ENCODE data around the gene COL28A1.
A peak's percentile ranks its signal among the peaks of the same experiment; 100 is the strongest.
"Not testable (repeated sequence)": the region's sequence is repeated elsewhere in the genome, so short reads cannot be mapped to it uniquely, and the experiment has no call there.

Gene COL28A1

DNA sequence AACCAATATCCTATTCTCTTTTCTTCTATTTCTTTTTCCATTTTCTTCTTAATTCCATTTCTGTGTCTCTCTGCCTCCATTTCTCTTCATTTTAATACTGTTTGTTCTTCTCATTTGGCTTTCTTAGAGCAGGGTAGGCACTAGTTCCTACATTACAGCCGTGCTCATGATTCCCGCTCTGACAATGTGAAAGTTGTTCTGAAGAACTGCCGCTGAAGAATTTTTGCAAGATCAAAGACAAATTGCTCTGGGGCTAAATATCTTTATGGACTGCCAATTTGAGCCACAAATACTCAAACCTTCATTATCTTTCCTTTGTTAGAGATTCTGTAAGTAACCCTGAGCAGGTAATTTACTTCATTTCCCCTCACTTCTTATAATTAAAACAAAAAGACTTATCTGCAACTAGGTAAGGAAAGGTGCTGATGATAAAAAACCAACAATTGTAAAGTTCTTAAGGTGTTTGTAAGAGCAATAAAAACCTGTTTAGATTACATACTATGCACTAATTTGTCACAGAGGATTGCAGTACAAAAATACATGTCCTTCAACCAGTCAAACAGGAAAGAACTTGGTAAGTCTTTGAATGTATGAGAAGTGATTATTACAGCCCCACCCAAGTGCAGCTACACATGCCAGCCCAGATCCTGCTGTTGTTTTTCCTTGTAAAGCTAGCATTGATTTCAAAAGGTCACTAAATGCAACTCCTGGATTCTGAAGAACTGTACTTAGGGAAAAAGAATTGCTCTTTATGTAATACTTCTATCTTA lies 127.5 kb downstream of the COL28A1 start:
- DNase-seq, result no peak

DNA sequence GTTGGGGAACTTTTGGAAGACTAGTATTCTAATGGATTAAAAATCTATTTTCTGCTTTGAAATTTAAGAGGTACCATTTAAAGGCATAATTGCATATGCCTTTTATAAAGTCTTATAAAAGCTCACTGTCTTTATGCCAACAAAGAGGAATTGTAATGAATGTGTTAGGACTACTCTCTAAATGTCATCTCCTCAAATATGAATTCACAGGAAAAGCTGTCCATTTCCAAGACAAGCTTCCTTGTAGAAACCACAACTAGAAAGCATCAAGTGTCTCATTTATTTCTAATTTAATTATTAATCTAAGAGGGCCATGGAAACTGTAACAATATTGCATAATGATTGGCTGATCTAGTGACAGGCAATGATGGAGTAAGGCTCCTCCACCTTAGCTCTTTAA lies 130.2 kb downstream of the COL28A1 start:
- DNase-seq, result no peak

DNA sequence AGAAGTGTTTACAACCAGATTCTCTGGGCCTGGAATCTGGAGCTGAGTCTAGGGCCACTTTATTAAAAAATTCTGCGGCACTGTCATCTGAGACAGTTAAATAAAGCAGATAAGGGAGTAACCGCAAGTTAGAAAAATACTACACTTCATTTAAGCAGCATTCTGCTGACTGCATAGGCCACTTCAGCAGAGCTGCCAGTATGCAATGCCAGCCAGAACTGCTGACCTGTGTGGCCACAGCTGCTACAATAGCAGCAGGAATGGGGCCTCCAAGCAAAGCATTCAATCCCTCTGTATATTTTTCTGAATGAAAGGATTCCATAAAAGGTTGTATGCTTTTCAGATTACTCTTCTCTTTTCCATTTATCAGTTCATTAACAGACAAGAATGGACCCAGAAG lies 136.0 kb downstream of the COL28A1 start:
- DNase-seq, result no peak

DNA sequence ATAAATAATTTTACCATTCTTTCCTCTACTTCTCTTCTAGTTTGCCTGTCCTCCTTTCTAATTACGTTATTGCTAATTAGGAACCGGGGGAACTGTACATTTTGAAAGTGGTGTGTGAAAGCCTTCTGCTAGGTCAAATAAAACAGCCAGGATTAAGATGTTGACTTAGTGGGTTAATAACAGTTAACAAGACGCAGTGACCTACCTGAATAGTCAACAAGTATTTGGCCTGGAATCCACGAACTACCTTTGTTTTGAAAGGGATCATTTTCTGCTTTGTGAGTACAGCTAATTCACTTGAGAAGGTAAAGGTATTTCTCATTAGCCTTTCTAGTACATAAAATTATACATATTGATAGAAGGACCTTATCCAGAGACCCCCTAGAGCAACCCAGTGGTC lies 139.9 kb downstream of the COL28A1 start:
- DNase-seq, result no peak

DNA sequence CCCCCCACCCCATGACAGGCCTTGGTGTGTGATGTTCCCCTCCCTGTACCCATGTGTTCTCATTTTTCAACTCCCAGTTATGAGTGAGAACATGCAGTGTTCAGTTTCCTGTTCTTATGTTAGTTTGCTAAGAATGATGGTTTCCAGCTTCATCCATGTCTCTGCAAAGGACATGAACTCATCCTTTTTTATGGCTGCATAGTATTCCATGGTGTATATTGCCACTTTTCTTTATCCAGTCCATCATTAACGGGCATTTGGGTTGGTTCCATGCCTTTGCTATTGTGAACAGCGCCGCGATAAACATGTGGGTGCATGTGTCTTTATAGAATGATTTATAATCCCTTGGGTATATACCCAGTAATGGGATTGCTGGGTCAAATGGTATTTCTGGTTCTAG lies 147.5 kb downstream of the COL28A1 start:
- not testable (repeated sequence) for DNase-seq

DNA sequence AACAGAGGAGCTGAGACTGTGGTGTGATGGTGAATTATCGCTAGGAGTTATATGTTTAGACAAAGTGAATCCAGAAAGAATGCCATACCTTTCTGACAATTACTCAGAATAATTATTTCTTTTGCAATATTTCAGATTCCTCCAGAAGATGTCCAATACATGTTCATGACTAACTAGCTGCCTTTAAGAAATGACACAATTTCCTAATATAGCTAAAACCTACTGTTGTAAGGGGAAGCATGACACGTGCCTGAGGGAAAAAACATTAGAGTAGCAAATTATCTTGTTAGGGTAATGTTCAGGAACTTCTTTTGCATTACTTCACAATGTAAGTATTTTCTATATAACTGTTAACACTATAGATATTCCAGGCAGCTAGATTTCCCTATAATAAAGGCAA lies 150.3 kb downstream of the COL28A1 start:
- no peak for DNase-seq

DNA sequence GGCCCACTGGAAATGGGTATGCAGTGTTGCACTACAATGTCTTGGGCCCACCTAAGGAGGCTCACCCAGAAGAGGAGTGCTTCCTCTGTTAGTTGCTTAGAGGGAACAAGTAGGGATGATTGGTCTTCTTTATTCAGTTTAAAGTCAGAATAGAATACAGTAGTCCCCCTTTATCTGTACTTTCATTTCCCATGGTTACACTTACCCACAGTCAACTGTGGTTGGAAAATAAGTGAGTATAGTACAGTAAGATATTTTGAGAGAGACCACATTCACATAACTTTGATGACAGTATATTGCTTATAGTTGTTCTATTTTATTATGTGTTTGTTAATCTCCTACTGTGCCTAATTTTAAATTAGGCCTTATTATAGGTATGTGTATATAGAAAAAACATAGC lies 151.4 kb downstream of the COL28A1 start:
- DNase-seq, result peak; percentile 8

DNA sequence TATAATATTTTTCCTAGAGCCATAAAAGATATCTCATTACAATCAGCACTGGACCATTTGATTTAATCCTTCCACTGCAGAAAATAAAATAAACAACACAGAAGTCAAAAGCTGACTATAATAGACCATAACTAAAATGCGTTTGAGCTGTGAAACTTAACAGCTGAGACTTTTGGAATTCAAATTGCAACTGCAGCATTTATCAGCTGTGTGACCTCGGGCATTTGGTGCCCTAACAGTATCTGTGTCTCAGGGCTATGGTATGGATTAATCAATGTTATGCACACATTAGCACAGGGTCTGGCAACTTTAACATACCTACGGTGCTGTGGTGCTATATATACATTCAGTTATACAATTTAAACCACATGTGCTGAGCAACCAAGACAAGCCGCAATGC lies 160.1 kb downstream of the COL28A1 start:
- DNase-seq, result no peak

DNA sequence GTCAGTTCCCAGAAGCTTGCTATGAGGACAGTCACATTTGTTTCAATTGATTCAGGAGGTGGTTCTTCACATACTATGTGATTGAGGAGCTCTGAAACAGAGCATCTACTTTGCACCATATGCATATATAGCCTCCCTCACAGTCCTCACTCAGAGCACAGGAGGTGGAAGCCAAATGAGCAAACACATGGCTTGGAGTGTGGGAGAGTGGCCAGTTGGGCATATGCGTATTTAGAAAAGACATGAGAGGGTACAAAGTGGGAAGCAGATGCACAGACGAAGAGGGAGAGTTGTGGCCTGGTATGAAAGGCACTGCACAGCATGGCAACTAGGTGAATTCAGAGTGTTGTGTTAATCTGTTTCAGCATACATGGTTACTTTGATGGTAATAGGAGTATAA lies 165.6 kb downstream of the COL28A1 start:
- no peak for DNase-seq

DNA sequence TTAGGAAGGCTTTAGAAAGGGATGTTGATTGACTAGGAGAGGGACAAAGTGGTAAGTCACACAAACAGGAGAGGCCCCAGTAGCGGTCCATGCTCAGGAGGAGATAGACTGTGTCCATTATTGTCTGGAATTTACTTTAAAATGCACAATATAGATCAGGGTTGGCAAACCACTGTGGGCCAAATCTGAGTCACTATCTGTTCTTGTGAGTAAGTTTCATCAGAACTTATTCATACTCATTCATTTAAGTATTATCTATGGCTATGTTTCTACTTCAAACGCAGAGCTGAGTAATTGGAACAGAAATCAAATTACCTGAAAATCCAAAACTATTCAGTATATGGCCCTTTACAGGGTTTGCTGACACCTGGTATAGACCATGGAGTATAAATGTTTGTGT lies 166.5 kb downstream of the COL28A1 start:
- no peak for DNase-seq

DNA sequence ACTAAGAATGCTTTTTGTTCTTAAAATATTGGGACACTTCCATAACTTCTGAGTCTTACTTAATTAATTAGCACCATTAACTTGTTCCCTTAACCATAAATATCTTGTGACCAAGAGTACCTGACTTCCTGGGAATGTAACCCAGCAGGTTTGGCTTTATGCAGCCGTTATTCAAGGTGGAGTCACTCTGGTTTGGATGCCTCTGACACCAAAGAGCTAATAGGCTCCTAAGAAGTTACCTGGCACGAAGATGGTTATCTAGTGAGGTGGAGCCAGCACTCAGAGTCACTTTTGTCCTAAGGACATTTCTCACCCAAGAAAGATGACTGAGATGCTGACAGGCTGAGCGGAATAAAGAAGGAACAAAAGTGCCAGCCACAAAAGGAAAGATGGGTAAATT lies 181.0 kb downstream of the COL28A1 start:
- no peak for DNase-seq

DNA sequence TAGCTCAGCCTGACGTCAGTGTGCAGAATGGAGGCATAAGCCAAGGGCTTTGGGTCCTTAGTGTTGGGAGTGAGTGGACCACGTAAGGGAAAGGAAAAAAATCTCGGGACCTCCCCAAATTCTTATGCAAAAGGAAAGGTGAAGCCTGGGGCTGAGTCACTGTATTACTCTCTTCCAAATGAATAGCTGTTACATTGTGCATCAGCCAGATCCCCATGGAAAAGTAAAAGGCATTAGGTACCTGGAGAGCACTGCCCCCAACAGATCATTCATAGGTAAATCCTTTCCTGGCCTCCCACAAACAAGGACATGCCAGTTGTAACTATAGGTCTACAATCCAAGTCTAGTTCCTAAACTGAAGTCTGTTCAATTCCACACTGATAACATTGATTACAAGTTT lies 182.8 kb downstream of the COL28A1 start:
- no peak for DNase-seq

DNA sequence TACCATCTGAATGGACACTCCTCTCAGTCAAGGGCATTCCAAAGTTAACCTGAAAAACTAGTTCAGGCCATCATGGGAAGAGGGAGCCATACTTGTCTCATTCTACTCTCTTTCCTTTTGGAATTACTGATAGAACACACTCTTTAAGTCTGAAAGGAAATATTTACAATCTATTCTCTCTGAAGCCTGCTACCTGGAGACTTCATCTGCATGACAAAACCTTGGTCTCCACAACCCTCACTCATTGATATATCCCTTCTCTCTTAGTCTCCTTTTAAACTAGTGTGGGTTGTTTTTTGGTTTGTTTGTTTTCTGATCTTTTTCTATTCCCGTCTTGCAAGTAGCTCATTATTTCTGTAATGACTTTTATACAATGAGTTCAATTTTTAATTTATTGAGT lies 183.8 kb downstream of the COL28A1 start:
- no peak for DNase-seq

DNA sequence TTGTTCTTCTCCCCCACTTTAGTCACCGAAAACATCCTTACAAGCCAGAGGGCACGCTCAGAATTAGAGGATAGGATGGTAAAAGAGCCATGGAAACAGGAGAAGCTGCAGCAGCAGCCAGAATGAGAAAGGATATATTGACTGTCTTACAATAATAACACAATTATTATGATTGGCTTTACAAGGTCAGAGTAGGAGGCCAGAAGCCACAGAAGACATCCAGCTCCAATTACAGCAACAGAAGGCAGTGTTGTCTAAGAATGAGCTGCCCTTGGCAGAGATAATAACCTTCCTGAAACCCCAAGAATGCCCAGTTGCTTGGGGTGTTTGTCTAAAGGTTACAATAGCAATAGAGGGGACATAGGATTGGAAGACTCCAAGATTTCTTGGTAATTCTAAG lies 184.5 kb downstream of the COL28A1 start:
- no peak for DNase-seq

DNA sequence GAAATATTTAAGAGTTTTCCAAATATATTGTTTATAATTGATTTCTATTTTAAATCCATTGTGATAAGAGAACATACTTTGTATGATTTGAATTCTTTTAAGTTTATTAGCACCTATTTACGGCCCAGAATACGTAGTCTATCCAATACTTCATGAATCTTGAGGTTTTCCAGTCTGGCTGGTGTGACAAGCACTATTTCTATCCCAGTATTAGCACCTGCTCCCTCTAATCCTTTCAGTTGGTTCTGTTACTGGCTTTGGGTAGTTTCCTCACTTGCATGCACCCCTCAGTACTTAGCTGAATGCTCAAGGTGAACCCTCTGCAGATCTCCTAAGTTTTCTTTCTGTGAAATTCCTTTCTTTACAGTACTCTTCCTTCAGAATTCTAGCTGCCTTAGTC lies 186.5 kb downstream of the COL28A1 start:
- no peak for DNase-seq

DNA sequence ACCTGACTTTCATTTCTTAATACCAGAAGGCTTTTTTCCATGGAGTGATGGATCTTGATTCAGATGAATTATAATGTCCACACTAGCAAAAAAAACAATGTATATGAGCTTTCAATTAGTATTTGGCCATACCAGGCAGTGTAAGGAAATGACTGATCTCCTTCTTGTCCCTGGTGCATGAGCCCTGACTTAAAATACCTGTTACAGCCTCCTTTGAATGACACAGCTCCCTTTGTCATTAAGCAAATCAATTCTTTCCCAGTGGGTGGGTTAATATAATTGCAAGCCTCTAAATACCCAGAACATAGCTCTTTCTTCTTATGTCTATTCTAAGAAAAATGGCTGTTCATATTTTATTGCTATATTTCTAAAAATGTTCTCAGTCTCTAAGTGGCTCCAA lies 188.6 kb downstream of the COL28A1 start:
- no peak for DNase-seq

DNA sequence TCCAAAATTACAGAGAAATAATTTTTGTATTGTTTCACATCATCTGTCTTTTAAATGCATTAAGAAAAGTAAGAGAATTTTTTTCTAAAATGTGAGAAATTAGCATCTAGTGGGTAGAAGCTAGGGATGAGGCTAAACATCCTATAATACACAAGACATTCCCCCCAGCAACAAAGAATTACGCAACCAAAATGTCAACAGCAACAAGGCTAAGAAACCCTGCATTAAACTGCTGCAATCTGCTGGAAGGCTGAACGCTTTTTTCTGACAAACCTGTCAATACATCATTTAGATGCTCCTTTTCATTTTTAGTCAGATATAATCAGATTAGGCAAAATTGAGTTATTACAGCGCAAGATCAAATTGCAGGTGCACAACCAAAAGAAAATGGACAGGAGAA lies 191.1 kb downstream of the COL28A1 start:
- no peak for DNase-seq

DNA sequence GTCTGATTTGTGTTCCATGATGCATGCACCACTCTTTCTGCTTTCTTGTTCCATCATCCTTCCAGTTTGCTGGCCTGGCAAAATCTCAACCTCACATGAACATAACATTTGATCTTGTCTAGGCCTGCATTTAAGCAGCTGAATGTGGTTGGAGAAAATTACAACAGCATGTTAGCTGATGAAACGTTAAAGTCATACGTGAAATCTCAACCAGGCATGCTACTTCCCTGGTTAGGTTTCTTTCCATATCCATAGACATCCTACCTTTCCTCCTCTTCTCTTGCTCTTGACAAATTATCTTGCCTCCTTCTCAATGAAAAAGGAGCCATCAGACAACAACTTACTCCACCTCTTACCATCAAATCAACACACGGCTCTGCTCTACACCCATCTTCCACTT lies 199.8 kb downstream of the COL28A1 start:
- no peak for DNase-seq

DNA sequence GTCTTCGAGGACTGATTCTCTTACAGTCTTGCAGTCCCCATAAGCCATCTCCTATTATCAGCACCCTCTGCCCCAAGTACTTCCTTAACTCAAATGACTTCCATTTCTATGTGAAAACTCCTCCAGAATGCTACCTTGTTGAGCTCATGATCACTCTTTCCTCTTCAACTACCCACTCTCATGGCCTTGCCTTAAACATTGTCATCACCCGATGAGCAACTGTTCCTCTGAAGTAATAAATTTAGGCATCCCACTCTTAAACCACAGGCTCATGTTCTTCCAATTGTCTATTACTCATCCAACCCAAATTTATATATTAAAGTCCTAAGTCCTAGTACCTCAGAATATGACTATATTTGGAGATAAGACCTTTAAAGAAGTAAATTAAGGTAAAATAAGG lies 200.5 kb downstream of the COL28A1 start:
- no peak for DNase-seq

DNA sequence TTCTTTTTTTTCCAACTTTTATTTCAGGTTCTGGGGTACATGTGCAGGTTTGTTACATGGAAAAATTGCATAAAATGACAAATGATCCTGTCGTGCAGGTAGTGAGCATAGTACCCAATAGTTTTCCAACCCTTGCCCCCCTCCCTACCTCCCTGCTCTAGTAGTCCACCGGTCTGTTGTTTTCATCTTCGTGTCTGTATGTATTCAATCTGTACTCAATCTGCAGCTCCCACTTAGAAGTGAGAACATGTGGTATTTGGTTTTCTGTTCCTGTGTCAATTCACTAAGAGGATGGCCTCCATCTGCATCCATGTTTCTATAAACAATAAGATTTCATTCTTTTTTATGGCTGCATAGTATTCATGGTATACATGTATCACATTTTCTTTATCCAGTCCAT lies 202.1 kb downstream of the COL28A1 start:
- DNase-seq, result no peak

DNA sequence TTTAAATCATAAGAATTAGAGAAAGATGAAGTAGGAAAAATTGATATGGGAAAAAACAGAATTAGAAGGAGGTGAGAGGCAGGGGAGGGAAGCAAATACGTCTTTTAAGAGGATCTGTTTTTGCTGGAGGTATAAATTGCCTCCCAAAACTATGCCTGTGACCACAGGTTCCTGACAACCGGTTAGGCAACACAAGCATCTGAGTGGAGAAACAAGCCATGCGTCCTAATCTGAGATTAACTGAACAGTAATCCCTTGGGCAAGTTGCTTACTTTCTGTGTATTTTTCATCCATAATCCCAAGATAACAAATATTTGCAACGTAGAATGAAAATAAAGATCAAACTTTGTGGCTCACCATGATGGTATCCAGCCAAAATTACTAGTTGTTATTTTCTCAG lies 204.2 kb downstream of the COL28A1 start:
- DNase-seq, result no peak

DNA sequence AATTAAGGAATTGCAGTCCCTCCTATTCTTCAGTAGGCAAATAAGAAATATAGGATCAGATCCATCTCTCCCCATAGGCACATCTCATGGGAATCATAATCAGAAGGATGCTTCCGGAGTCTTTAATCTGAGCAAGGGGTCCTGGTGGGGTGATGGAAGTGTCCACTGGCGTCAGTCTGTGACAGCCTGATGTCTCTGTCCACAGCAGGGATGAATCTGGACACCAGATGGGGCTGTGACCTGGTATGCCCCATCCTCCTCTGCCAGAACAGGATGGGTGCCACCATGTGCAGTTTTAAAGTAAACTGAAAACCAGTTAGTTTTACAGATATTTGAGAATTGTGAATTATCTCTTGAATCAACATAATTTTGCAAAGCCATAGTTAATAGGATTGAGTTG lies 204.7 kb downstream of the COL28A1 start:
- DNase-seq, result peak; percentile 6

DNA sequence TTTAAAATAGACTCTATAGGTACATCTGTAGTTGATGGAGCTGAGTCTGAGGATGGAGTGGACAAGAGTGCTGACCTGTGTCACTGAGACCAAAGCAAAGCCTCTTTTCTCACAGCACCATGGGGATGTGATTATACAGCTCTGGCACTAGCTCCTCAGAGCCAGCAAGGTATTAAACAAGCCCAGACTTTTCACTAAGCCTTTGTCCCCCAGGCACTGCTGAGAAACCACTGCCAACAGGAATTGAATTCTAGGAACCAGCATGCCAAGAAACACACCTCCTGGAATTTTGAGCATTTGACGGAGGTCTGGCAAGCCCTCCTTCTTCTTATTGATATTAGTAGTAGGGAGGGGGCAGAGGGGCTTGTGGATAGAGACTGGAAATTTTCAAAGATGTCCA lies 206.3 kb downstream of the COL28A1 start:
- DNase-seq, result no peak

DNA sequence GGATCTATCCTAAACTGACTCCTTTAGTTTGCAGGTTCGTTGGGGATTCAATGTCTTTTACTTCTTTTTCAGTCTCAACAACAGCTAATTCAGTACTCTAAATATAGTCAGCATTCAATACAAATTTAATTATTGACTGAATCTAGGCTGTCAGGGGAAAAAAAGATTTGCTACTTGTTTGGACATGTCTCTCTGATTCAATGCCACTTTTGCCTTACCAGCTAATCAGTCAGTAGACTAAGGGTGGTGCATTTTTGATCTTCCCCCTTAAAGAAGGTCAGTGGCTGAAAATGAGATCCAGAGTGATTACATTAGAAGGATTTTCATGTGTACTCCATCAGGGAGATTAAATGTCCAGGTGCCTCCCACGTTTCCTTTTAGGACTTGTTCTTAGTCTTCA lies 208.2 kb downstream of the COL28A1 start:
- no peak for DNase-seq

DNA sequence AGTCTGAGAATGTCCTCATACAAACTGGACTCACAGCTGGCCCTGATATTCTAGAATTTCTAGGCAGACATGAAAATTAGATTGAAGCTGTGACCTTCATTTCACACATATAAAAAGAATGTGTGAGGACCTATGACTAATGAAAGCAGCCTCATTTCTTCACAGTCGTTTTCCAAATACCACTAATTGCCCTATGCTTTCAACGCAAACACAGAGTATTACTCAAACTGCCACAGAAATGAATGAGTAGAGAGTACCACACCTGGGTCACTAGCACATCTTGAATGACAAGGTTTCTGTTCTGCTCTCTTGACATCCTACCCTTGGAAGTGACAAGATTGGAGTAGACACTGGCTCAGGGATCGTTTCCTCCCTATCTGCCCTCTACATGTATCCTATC lies 211.0 kb downstream of the COL28A1 start:
- DNase-seq, result no peak

DNA sequence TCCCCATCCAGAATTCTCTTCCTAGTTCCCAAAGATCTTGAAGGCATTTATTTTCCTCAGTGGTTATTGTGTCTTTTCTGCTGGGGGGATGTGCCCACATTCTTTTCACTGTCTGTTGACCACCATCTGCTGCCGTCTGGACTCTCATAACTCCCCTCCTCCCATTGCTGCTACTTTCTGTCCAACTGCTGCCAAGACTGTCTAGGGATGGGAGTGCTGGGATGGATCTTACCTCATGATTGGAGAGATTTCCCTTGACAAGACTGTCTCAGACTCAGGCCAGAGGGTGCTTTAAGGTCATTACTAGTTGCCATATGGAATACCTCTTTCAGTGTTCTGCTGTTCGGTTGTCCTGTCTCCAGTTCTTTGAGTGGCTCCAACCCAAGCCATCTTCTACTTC lies 211.8 kb downstream of the COL28A1 start:
- DNase-seq, result no peak

All from hematopoietic multipotent progenitor cell treated with erythropoietin and hydrocortisone succinate and interleukin-3 and kit ligand, for 4 days (in vitro differentiated cells).